Body of pancreas (tissue), 4 donors: ENCODE results near the gene PIP5K1B.

Source experiments
- POLR2A ChIP-seq, 3 donors: fragments of 450-650 bp; IDR thresholded peaks; one replicate each; pipeline ENCODE4 v1.6.1; 2016; ENCODE audit warnings: antibody characterized with exemption in 3 of 3, mild to moderate bottlenecking in 2 of 3
- TF ChIP-seq, protein P1 (sequence below), 7 experiments: fragments of 450-650 bp in 4 of 7; fragments of 200-600 bp in 3 of 7; sonication (generic) in 3 of 7; IDR thresholded peaks; one replicate each; pipeline ENCODE4 v1.5.1; 2016 to 2019; ENCODE audit warnings: antibody characterized with exemption in 7 of 7

DNA sequence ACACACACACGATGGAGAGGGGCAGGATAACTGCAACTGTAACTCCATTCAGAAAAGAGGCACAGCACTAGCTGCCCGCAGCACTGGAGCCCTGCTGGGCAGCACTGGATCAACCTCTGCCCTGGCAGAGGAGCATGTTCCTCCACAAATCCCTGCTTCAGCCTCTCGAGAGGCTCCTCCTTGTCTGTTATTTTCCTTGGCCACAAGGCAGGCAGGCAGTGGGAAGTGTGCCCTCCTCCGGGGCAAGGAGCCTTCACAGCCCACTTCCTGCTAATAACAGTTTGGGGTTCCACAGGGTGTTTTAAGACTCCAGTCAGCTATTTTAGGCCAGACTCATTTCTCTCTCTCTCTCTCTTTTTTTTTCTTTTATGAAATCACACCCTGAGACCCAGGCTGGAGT lies 342.3 kb downstream of the PIP5K1B start:
- TF ChIP-seq POLR2A (IDR thresholded peaks at IDR 0.05) = no peak
- TF ChIP-seq, protein P1, sequence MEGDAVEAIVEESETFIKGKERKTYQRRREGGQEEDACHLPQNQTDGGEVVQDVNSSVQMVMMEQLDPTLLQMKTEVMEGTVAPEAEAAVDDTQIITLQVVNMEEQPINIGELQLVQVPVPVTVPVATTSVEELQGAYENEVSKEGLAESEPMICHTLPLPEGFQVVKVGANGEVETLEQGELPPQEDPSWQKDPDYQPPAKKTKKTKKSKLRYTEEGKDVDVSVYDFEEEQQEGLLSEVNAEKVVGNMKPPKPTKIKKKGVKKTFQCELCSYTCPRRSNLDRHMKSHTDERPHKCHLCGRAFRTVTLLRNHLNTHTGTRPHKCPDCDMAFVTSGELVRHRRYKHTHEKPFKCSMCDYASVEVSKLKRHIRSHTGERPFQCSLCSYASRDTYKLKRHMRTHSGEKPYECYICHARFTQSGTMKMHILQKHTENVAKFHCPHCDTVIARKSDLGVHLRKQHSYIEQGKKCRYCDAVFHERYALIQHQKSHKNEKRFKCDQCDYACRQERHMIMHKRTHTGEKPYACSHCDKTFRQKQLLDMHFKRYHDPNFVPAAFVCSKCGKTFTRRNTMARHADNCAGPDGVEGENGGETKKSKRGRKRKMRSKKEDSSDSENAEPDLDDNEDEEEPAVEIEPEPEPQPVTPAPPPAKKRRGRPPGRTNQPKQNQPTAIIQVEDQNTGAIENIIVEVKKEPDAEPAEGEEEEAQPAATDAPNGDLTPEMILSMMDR (IDR thresholded peaks at IDR 0.05) = no peak
